BLaER1 treated with 17β-estradiol and CSF1 and Interleukin-3, amounts not matched to agents 10 nM and 100 nM (cell line): ENCODE results near the gene METAP1.
"Not testable (repeated sequence)": the region's sequence is repeated elsewhere in the genome, so short reads cannot be mapped to it uniquely, and the experiment has no call there.

ENCODE experiments used
- H3K27ac ChIP-seq, 11 experiments: shearing (Covaris generic); formaldehyde crosslinking; 2 replicates each; pipeline ENCODE4 v1.8.1; 2022
- H3K27me3 ChIP-seq, 11 experiments: shearing (Covaris generic); formaldehyde crosslinking; 2 replicates each; pipeline ENCODE4 v1.8.1; 2022
- H3K36me3 ChIP-seq, 11 experiments: shearing (Covaris generic); formaldehyde crosslinking; 2 replicates each; pipeline ENCODE4 v1.8.1; 2022
- H3K4me1 ChIP-seq, 10 experiments: shearing (Covaris generic); formaldehyde crosslinking; 2 replicates each; pipeline ENCODE4 v1.8.1; 2022
- H3K4me2 ChIP-seq, 11 experiments: shearing (Covaris generic); formaldehyde crosslinking; 2 replicates each; pipeline ENCODE4 v1.8.1; 2022
- H3K4me3 ChIP-seq, 10 experiments: shearing (Covaris generic); formaldehyde crosslinking; 2 replicates each; pipeline ENCODE4 v1.8.1; 2022
- H3K9ac ChIP-seq, 11 experiments: shearing (Covaris generic); formaldehyde crosslinking; 2 replicates each; pipeline ENCODE4 v1.8.1; 2022
- H3K9me3 ChIP-seq, 11 experiments: shearing (Covaris generic); formaldehyde crosslinking; replicated peaks in 1 of 11; 2 replicates each; pipeline ENCODE4 v1.8.1; 2022
- H4K20me1 ChIP-seq, 11 experiments: shearing (Covaris generic); formaldehyde crosslinking; 2 replicates each; pipeline ENCODE4 v1.8.1; 2022
- Cebpa-rat ChIP-seq, 11 experiments: shearing (Covaris generic); IDR thresholded peaks; 2 replicates each; pipeline ENCODE4 v1.8.1; 2022

METAP1 gene

DNA sequence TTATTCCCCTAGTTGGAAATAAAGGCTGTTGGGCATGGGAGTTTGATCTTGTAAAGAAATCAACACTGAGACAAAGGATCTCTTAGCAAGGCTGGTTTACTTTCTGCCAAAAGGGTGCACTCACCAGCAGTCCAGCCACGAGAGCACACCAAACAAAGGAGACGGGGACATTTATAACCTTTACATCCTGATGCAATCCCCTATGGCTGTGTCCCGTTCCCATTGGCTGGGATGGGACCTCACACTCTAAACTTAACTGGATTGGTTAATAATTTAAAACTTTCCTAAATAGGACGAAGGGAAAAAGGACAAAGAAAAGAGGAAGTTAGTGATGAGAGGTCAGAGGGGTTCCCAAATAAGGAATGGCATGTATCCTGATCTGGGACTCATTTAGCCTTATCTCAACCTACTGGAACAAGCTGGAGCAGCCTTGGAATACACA lies 17.9 kb downstream of the METAP1 start:
- Histone ChIP-seq H3K4me2 (no peak overlapping the region), H3K9me3 (peaks cover 76 to 100% (median 97%) of the 10 kb centered on the region in 11 experiments), H3K4me1 (no peaks in the 10 kb centered on the region), H3K27ac (no peak overlapping the region), H4K20me1 (peaks cover 0 to 88% (median 6%) of the 10 kb centered on the region in 11 experiments; a peak in 12 of 22 replicates), H3K4me3 (no peak overlapping the region), H3K27me3 (no peaks in the 10 kb centered on the region), H3K36me3 (peaks cover 38 to 100% (median 84%) of the 10 kb centered on the region in 11 experiments), H3K9ac (no peak overlapping the region)
- no peak for TF ChIP-seq Cebpa-rat (IDR thresholded peaks at IDR 0.05)

DNA sequence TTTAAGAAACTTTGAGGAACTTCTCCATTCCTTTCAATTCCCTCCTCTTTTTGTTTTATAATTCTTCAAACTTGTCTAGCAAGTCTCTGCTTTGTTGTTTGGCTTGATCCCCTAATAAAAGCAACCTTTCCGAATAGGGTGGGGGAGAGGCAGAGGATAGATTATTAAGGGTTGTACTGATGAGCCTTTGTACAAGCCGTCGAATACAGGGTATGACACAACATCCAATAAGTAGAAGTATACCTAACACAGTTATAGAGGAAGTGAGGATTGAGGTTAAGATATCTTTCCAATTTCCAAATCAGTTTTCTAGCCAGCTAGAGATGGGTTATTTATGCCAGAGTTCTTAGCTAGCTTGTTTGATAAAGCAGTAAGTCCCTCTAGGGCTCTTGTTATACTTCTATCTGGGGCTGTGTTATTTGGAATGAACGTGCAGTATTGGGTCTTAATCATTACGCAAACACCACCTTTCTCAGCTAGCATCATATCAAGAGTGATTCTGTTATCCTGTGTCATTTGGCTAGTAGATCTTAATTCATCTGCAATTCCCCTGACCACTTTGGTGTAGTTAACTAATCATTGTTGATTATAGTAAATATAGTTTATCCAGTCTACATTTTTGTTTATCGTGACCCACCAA lies 18.5 kb downstream of the METAP1 start:
- H3K36me3 ChIP-seq, result peaks cover 43 to 100% (median 87%) of the 10 kb centered on the region in 11 experiments
- H3K4me2 ChIP-seq, result no peak overlapping the region
- TF ChIP-seq Cebpa-rat (IDR thresholded peaks at IDR 0.05), result no peak
- H4K20me1 ChIP-seq, result peaks cover 0 to 93% (median 6%) of the 10 kb centered on the region in 11 experiments; a peak in 12 of 22 replicates
- H3K9ac ChIP-seq, result no peak overlapping the region
- H3K27me3 ChIP-seq, result no peaks in the 10 kb centered on the region
- no peak overlapping the region for H3K4me3 ChIP-seq
- H3K27ac ChIP-seq, result no peak overlapping the region
- peaks cover 79 to 100% (median 99%) of the 10 kb centered on the region in 11 experiments for H3K9me3 ChIP-seq
- no peaks in the 10 kb centered on the region for H3K4me1 ChIP-seq

DNA sequence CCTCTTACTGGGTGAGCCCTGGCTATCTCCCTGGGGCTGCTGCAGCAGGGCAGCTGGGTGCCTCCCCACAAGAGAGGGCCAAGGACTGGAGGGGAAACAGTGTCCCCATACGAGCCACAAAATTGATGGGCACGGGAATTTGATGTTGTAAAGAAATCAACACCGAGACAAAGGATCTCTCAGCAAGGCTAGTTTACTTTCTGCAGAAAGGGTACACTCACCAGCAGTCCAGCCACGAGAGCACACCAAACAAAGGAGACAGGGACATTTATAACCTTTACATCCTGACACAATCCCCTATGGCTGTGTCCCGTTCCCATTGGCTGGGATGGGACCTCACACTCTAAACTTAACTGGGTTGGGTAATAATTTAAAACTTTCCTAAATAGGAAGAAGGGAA lies 25.9 kb downstream of the METAP1 start:
- Histone ChIP-seq H3K4me3 (peak overlapping the region in 3 of 10 experiments; percentile 8 to 31 (median 13); a peak in 1 of 20 replicates), H3K4me2 (no peak overlapping the region), H3K27ac (no peak overlapping the region), H4K20me1 (peaks cover 10 to 92% (median 42%) of the 10 kb centered on the region in 11 experiments; a peak in 21 of 22 replicates), H3K9ac (no peak overlapping the region), H3K36me3 (peaks cover 44 to 70% (median 66%) of the 10 kb centered on the region in 11 experiments), H3K4me1 (peaks cover 0 to 19% (median 2%) of the 10 kb centered on the region in 10 experiments; a peak in 6 of 20 replicates), H3K27me3 (no peaks in the 10 kb centered on the region), H3K9me3 (peaks cover 64 to 67% (median 66%) of the 10 kb centered on the region in 11 experiments)
- TF ChIP-seq Cebpa-rat (IDR thresholded peaks at IDR 0.05), result no peak

DNA sequence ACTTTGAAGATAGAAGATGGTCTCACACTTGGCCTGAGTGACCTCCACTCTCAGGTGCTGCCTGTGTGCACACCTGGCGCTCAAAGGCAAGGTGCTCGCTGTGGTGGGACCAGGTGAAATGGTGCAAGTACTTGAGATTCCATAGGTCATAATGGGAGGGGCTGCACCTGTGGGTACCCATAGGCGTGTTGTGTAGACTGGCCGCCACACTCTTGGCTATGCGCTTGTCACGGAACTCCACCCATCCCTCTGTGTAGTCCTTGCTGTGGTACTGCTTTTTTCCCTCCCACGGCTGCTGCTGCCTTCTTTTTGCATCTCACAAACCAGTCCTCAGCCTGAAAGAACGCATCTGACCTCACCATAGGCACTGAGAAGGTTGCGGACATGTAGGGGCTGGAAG lies 27.0 kb downstream of the METAP1 start:
- Histone ChIP-seq H3K4me1 (peaks cover 0 to 25% (median 2%) of the 10 kb centered on the region in 10 experiments; a peak in 6 of 20 replicates), H3K9ac (no peak overlapping the region; a peak in 1 of 22 replicates), H3K4me3 (peak overlapping the region in 1 of 10 experiments; percentile 45; a peak in 1 of 20 replicates), H3K27me3 (no peaks in the 10 kb centered on the region), H4K20me1 (peaks cover 18 to 92% (median 51%) of the 10 kb centered on the region in 11 experiments; a peak in 21 of 22 replicates), H3K9me3 (peaks cover 53 to 55% (median 54%) of the 10 kb centered on the region in 11 experiments), H3K36me3 (peaks cover 41 to 58% (median 54%) of the 10 kb centered on the region in 11 experiments), H3K4me2 (no peak overlapping the region), H3K27ac (no peak overlapping the region)
- no peak for TF ChIP-seq Cebpa-rat (IDR thresholded peaks at IDR 0.05)

DNA sequence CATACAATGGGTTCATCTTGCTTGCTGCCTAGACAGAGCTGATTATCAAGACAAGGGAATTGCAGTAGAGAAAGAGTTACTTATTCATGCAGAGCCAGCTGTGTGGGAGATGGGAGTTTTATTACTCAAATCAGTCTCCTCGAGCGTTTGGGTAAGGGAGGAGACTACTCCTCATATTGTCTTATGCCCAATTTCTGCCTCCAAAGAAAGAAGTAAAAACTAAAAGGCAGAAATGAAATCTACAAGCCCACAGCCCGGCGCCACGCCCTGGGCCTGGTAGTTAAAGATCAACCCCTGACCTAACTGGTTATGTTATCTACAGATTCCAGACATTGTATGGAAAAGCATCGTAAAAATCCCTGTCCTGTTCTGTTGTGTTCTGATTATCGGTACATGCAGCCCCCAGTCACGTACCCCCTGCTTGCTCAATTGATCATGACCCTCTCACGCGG lies 28.3 kb downstream of the METAP1 start:
- H3K4me2 ChIP-seq, result peak overlapping the region in 2 of 11 experiments; percentile 3 to 15; a peak in 2 of 22 replicates

DNA sequence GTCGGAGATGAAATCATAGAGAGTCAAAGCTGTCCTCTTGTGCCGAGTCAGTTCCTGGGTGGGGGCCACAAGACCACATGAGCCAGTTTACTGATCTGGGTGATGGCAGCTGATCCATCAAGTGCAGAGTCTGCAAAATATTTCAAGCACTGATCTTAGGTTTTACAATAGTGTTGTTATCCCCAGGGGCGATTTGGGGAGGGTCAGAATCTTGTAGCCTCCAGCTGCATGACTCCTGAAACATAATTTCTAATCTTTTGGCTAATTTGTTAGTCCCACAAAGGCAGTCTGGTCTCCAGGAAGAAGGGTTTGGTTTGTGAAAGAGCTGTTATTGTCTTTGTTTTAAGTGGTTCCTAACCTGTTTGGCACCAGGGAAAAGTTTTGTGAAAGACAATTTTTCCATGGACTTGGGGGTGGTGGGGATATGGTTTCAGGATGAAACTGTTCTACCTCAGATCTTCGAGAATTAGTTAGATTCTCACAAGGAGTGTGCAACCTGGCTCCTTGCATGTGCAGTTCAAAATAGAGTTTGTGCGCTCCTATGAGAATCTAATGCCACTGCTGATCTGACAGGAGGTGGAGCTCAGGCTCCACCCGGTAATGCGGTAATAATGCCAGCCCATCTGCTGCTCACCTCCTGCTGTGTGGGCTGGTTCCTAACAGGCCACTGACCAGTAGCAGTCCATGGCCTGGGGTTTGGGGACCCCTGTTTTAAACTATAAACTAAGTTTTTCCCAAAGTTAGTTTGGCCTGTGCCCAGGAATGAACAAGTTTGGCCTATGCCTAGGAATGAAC lies 29.2 kb downstream of the METAP1 start:
- Histone ChIP-seq H4K20me1 (peaks cover 18 to 96% (median 67%) of the 10 kb centered on the region in 11 experiments; a peak in 21 of 22 replicates), H3K4me2 (0 out of 22 replicates have a peak overlapping the region, but pooled peaks of 2 of the 11 experiments have one; percentile 9 to 15), H3K9ac (no peak overlapping the region), H3K27ac (no peak overlapping the region), H3K27me3 (no peaks in the 10 kb centered on the region), H3K9me3 (peaks cover 31 to 34% (median 33%) of the 10 kb centered on the region in 11 experiments), H3K36me3 (peaks cover 22 to 42% (median 37%) of the 10 kb centered on the region in 11 experiments), H3K4me3 (no peak overlapping the region), H3K4me1 (peaks cover 0 to 25% (median 5%) of the 10 kb centered on the region in 10 experiments; a peak in 7 of 20 replicates)
- TF ChIP-seq Cebpa-rat (IDR thresholded peaks at IDR 0.05), result no peak

More for the DNA sequence above, 28.3 kb downstream of the METAP1 start:
- Histone ChIP-seq H4K20me1 (peaks cover 18 to 96% (median 64%) of the 10 kb centered on the region in 11 experiments; a peak in 21 of 22 replicates), H3K36me3 (peaks cover 30 to 46% (median 42%) of the 10 kb centered on the region in 11 experiments), H3K9me3 (peaks cover 40 to 42% (median 42%) of the 10 kb centered on the region in 11 experiments), H3K4me1 (peaks cover 0 to 25% (median 2%) of the 10 kb centered on the region in 10 experiments; a peak in 6 of 20 replicates)
- not testable (repeated sequence) for H3K27me3 ChIP-seq, H3K9ac ChIP-seq, H3K27ac ChIP-seq, H3K4me3 ChIP-seq

DNA sequence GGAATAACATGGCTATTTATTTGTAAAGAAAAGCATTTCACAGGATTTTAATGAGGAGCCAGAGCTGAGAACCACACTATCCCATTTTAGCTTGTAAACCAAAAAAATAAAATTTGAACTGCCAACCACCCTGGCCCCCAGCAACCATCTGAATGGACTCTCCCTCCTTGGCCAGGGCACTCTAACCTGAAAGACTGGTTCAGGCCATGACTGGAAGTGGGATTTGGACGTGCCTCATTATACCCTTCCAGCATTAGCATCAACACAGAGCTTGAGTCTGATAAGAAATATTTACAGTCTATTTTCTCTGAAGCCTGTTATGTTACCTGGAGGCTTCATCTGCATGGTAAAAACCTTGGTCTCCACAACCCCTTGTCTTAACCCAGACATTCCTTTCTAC lies 30.0 kb downstream of the METAP1 start:
- H3K4me2 ChIP-seq, result no peak overlapping the region
- no peaks in the 10 kb centered on the region for H3K27me3 ChIP-seq
- no peak overlapping the region for H3K27ac ChIP-seq
- peaks cover 22 to 42% (median 35%) of the 10 kb centered on the region in 11 experiments for H3K36me3 ChIP-seq
- TF ChIP-seq Cebpa-rat (IDR thresholded peaks at IDR 0.05), result no peak
- H3K4me1 ChIP-seq, result peaks cover 0 to 25% (median 6%) of the 10 kb centered on the region in 10 experiments; a peak in 7 of 20 replicates
- H3K9ac ChIP-seq, result no peak overlapping the region
- H4K20me1 ChIP-seq, result peaks cover 18 to 99% (median 67%) of the 10 kb centered on the region in 11 experiments; a peak in 21 of 22 replicates
- H3K4me3 ChIP-seq, result no peak overlapping the region
- peaks cover 23 to 26% (median 25%) of the 10 kb centered on the region in 11 experiments for H3K9me3 ChIP-seq

DNA sequence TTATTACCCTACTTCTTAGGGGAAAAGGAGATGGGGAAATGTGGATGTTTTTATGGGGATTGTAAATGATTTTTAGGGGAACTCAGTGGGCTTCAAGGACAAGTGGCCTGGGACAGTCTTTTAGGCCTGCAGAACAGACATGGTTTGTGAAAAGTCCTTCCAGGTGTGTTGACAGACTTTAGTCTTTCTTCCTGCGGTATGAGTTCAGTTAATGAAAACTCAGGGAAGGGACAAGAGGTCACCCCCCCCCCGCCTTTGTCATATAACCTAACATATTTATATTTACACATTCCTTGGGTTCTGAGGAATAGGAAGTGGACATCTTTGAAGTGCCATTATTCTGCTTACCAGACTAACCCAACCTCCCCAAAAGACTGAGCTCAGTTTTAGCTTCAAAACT lies 31.8 kb downstream of the METAP1 start:
- TF ChIP-seq Cebpa-rat (IDR thresholded peaks at IDR 0.05), result no peak

More for the DNA sequence above, 31.8 kb downstream of the METAP1 start:
- Histone ChIP-seq H3K27me3 (no peaks in the 10 kb centered on the region), H3K36me3 (peaks cover 19 to 42% (median 31%) of the 10 kb centered on the region in 11 experiments; a peak in 21 of 22 replicates), H3K9ac (no peak overlapping the region), H3K4me2 (peak overlapping the region in 1 of 11 experiments; percentile 3; a peak in 1 of 22 replicates), H4K20me1 (peaks cover 18 to 99% (median 64%) of the 10 kb centered on the region in 11 experiments; a peak in 21 of 22 replicates), H3K27ac (no peak overlapping the region), H3K4me3 (no peak overlapping the region), H3K9me3 (peaks cover 5 to 10% (median 7%) of the 10 kb centered on the region in 11 experiments; a peak in 20 of 22 replicates), H3K4me1 (peaks cover 0 to 25% (median 6%) of the 10 kb centered on the region in 10 experiments; a peak in 7 of 20 replicates)
